K562 (cell line): ENCODE measurements around the gene CCL20. TPM values are rescaled to one million over a fixed set of nuclear protein-coding genes. Genes with fewer than 3 reads are reported as not detected.
"Not testable (repeated sequence)": the region's sequence is repeated elsewhere in the genome, so short reads cannot be mapped to it uniquely, and the experiment has no call there.

Experiments used
- ATAC-seq: fragments of 200-7000 bp; cut with Tn5 transposase; 3 replicates; pipeline ENCODE4 v1.9.1; 2020; ENCODE audit warnings: moderate library complexity
- BruUV-seq: library from RNA; stranded (reverse); fragments of 400-500 nt; replicated peaks from 2 replicates; lab custom pipeline; 2021; lab: Mats Ljungman, UMichigan
- CTCF ChIA-PET: fragments of 300-600 bp; formaldehyde crosslinking; extraction: SDS; loops from one replicate; lab custom pipeline; 2021; ENCODE audit warnings: low intra/inter-chr PET ratio; lab: Yijun Ruan, JAX
- POLR2A ChIA-PET: fragments of 300-600, 350-650 bp; sonication (Branson Sonifier 250); formaldehyde crosslinking; extraction: SDS; loops from one replicate; lab custom pipeline; 2021; ENCODE audit warnings: antibody characterized with exemption, inconsistent platforms; lab: Yijun Ruan, JAX
- DNase-seq, 4 experiments: peaks; one replicate each; pipeline versions ENCODE4 v3.0.0 to v3.0.0-alpha.2; 2011 to 2018; ENCODE audit warnings: low spot score in 3 of 4, mixed read lengths in 3 of 4; ENCODE audit errors: extremely low read depth in 1 of 4
- FAIRE-seq: peaks from 2 replicates; lab custom pipeline; 2011; peaks lifted over from hg19 to GRCh38; lab: Jason Lieb, UNC
- H2AFZ ChIP-seq: 2 replicates; pipeline ENCODE4 v1.6.0; 2011; ENCODE audit warnings: low read depth, low read length, control low read depth, inconsistent platforms
- H3K27ac ChIP-seq: fragments of 200-600 bp; 3 replicates; pipeline ENCODE4 v1.8.0; 2011; ENCODE audit warnings: low read depth, mild to moderate bottlenecking, control low read depth, inconsistent platforms, low read length, moderate library complexity, mixed read lengths; ENCODE audit errors: extremely low read depth
- H3K27me3 ChIP-seq, 2 experiments: fragments of 300-600 bp in 1 of 2; 2 replicates in 1 of 2; 3 replicates in 1 of 2; pipeline versions ENCODE4 v1.6.0 to v1.8.0; 2011; ENCODE audit warnings: inconsistent platforms in 2 of 2, low read length in 2 of 2, mild to moderate bottlenecking in 1 of 2, mixed read lengths in 1 of 2, moderate library complexity in 1 of 2; ENCODE audit not compliant: control insufficient read depth in 2 of 2, insufficient read depth in 2 of 2
- H3K36me3 ChIP-seq: fragments of 300-600 bp; 3 replicates; pipeline ENCODE4 v1.8.0; 2011; ENCODE audit warnings: mild to moderate bottlenecking, low read length, inconsistent platforms; ENCODE audit not compliant: control insufficient read depth, insufficient read depth
- H3K4me1 ChIP-seq, 2 experiments: fragments of 200-600 bp in 1 of 2; replicated peaks in 1 of 2; 2 replicates in 1 of 2; 3 replicates in 1 of 2; pipeline versions ENCODE4 v1.5.1 to v1.8.0; 2011; ENCODE audit warnings: inconsistent platforms in 2 of 2, low read length in 2 of 2, mild to moderate bottlenecking in 1 of 2, mixed read lengths in 1 of 2, moderate library complexity in 1 of 2; ENCODE audit not compliant: control insufficient read depth in 2 of 2, insufficient read depth in 2 of 2
- H3K4me2 ChIP-seq: 2 replicates; pipeline ENCODE4 v1.6.1; 2011; ENCODE audit warnings: low read length, control low read depth, inconsistent platforms, mixed read lengths; ENCODE audit not compliant: insufficient read depth
- H3K4me3 ChIP-seq: fragments of 200-600 bp; sonication (generic), shearing (Covaris generic); 2 replicates; pipeline ENCODE4 v1.5.1; 2016; ENCODE audit warnings: control low read depth, inconsistent platforms
- H3K79me2 ChIP-seq: fragments of 200-600 bp; 3 replicates; pipeline ENCODE4 v1.8.0; 2011; ENCODE audit warnings: low read length, inconsistent platforms; ENCODE audit not compliant: control insufficient read depth, insufficient read depth
- H3K9ac ChIP-seq, 2 experiments: 2 replicates each; pipeline versions ENCODE4 v1.6.0 to v1.6.1; 2011; ENCODE audit warnings: low read depth in 2 of 2, low read length in 2 of 2, control low read depth in 1 of 2, inconsistent platforms in 1 of 2, mild to moderate bottlenecking in 1 of 2, mixed read lengths in 1 of 2; ENCODE audit not compliant: insufficient read depth in 1 of 2
- H3K9me1 ChIP-seq: one replicate; pipeline ENCODE4 v1.6.0; 2011; ENCODE audit warnings: inconsistent platforms, mild to moderate bottlenecking, low read length, moderate library complexity; ENCODE audit not compliant: control insufficient read depth, insufficient read depth
- H3K9me3 ChIP-seq: replicated peaks from 2 replicates; pipeline ENCODE4 v1.5.1; 2011; ENCODE audit warnings: low read depth, low read length, inconsistent platforms; ENCODE audit not compliant: control insufficient read depth, insufficient read depth
- H4K20me1 ChIP-seq: replicated peaks from 2 replicates; pipeline ENCODE4 v1.6.1; 2011; ENCODE audit warnings: low read length, inconsistent platforms, mixed read lengths; ENCODE audit not compliant: control insufficient read depth, insufficient read depth
- CSDE1 ChIP-seq, 2 experiments: fragments of 450-650 bp; IDR thresholded peaks; 2 replicates each; pipeline ENCODE4 v1.6.1; 2016; ENCODE audit warnings: mild to moderate bottlenecking in 1 of 2
- GATAD2B ChIP-seq: fragments of 450-650 bp; IDR thresholded peaks from 2 replicates; pipeline ENCODE4 v1.6.1; 2017; ENCODE audit warnings: mild to moderate bottlenecking, borderline replicate concordance
- GTF2E2 ChIP-seq: fragments of 200-800 bp; sonication (Bioruptor generic); IDR thresholded peaks from 2 replicates; pipeline ENCODE4 v1.6.1; 2016; ENCODE audit warnings: missing genetic modification characterization, missing compliant biosample characterization
- HSF4 ChIP-seq: fragments of 250-450 bp; sonication (Bioruptor Pico); IDR thresholded peaks from 2 replicates; pipeline ENCODE4 v2.1.2; 2022; ENCODE audit warnings: mild to moderate bottlenecking, moderate library complexity, borderline replicate concordance
- IRF2 ChIP-seq: sonication (generic); formaldehyde crosslinking; IDR thresholded peaks from 2 replicates; pipeline ENCODE4 v1.8.1; 2022; ENCODE audit warnings: mild to moderate bottlenecking, missing genetic modification reagents
- MXI1 ChIP-seq: IDR thresholded peaks from 2 replicates; pipeline ENCODE4 v1.6.1; 2011; ENCODE audit warnings: low read depth, mild to moderate bottlenecking, improper control_type of control experiment, low read length
- PHF8 ChIP-seq: fragments of 200-600 bp; sonication (generic); IDR thresholded peaks from 2 replicates; pipeline ENCODE4 v1.6.1; 2012; ENCODE audit warnings: mixed run types, mild to moderate bottlenecking, inconsistent platforms, low read length, moderate library complexity, borderline replicate concordance
- XRCC5 ChIP-seq: fragments of 200-400 bp; formaldehyde crosslinking; IDR thresholded peaks from 2 replicates; pipeline ENCODE4 v1.6.1; 2017; ENCODE audit warnings: low read depth, mild to moderate bottlenecking, low read length
- ZKSCAN1 ChIP-seq: fragments of 150-350 bp; IDR thresholded peaks from 2 replicates; pipeline ENCODE4 v1.6.1; 2016; ENCODE audit warnings: low read depth, low read length
- ZNF23 ChIP-seq: fragments of 250-450 bp; sonication (Bioruptor Pico); IDR thresholded peaks from 2 replicates; pipeline ENCODE4 v1.4.0; 2020; ENCODE audit warnings: mild to moderate bottlenecking
- ZNF239 ChIP-seq: fragments of 250-450 bp; sonication (Bioruptor Pico); IDR thresholded peaks from 2 replicates; pipeline ENCODE4 v1.4.0; 2020; ENCODE audit warnings: mild to moderate bottlenecking
- WGBS: fragments of 100-300 bp; shearing (Covaris generic); methylation state at CpG from one replicate; pipeline ENCODE4 v1.1.6; 2016; ENCODE audit warnings: low coverage, mixed read lengths; ENCODE audit not compliant: insufficient coverage; ENCODE audit errors: missing lambda C conversion rate; 5-methylcytosine and 5-hydroxymethylcytosine counted together
- in situ Hi-C: fragments of 300-500 bp; cut with MboI; formaldehyde crosslinking; loops from 4 replicates; pipeline ENCODE4 v1.15.0; 2018; ENCODE audit warnings: inconsistent platforms, mixed read lengths
- intact Hi-C: fragments of 100-400 bp; cut with micrococcal nuclease; formaldehyde crosslinking; loops from 2 replicates; pipeline ENCODE4 v1.14.2; 2022
- polyA plus RNA-seq, 8 experiments: library from polyadenylated mRNA; depleted of rRNA in 4 of 8; stranded (reverse) in 5 of 8; unstranded in 3 of 8; fragments of >200 nt; fragmentation: Nextera tagmentation in 2 of 8; fragmentation: Illumina TruSeq in 1 of 8; extraction: Ambion mirVana in 2 of 8; extraction: Trizol in 1 of 8; gene quantifications; 2 replicates each; pipeline versions ENCODE4 v1.2.1 to v1.2.3, GENCODE V29; 2011 to 2014; ENCODE audit warnings: inconsistent platforms in 1 of 8, missing spikeins in 1 of 8
- total RNA-seq, 7 experiments: library from RNA; depleted of rRNA in 6 of 7; stranded (reverse); fragments of >200 nt in 6 of 7; fragmentation: Illumina TruSeq in 2 of 7; extraction: Trizol in 2 of 7; gene quantifications; 2 replicates each; pipeline versions ENCODE4 v1.2.1 to v1.2.3, GENCODE V29; 2011 to 2021; ENCODE audit warnings: low replicate concordance in 1 of 7
- TF ChIP-seq, protein P1 (sequence below): sonication (generic); formaldehyde crosslinking; IDR thresholded peaks from 2 replicates; pipeline ENCODE4 v1.8.1; 2023; ENCODE audit warnings: mild to moderate bottlenecking, missing genetic modification reagents
- TF ChIP-seq, protein P2 (sequence below): sonication (generic); formaldehyde crosslinking; IDR thresholded peaks from 2 replicates; pipeline ENCODE4 v1.8.1; 2023; ENCODE audit warnings: mild to moderate bottlenecking, missing genetic modification reagents

Gene CCL20
- total and polyA plus RNA-seq, 9 of the 15 experiments (the other 6 are each of a cell fraction or from before 2014, with no cell fraction given), result 0.29 TPM; not detected in 8

DNA sequence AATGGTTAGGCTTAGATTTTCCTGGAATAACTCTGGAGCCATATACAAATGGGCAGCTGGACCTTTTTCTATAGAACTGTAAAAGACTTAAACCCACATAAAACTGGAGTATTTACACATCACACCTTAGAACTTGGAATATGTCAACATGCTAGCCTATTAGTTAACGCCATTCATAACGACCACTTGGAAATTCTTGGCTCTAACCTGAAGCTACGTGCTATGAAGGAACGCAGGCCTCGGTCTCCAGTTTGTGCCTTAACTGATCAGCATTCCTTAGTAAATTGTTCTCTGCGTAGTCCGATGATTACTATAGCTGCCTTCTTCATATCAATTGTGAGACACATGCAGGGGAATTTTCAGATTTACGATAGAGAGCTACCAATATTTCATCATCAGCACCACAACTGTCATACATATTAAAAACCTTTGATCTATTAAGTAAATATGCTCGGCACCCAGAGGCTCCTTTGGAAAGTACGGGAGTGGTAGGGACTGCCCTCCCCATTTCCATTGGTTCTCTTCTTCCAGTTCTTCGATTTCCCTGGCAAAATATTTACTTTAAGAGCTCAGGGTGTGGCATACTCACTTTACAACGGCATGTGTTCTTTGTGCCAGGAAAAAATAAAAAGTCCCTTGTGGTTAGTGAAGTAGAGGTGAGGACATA, 17.5 kb upstream of the CCL20 start:
- H3K9ac ChIP-seq, result no peak overlapping the region
- FAIRE-seq, result no peak
- no peak for ATAC-seq
- no peaks in the 10 kb centered on the region for H3K79me2 ChIP-seq
- no peaks in the 10 kb centered on the region for H3K9me1 ChIP-seq
- ChIA-PET POLR2A (no interaction called here), CTCF (no interaction called here)
- H2AFZ ChIP-seq, result no peak overlapping the region
- H3K27ac ChIP-seq, result no peak overlapping the region
- no peak overlapping the region for H3K4me3 ChIP-seq
- H3K4me1 ChIP-seq, result no peaks in the 10 kb centered on the region
- no peaks in the 10 kb centered on the region for H3K27me3 ChIP-seq
- intact Hi-C loops (no loop called here), in situ Hi-C loops (no loop called here)
- no TSS peak for BruUV-seq
- H3K4me2 ChIP-seq, result no peak overlapping the region
- TF ChIP-seq IRF2 (CRISPR knock-in tag) (no peak), PHF8 (no peak), ZNF239 (no peak), ZKSCAN1 (no peak), ZNF23 (CRISPR knock-in tag) (no peak), MXI1 (no peak), XRCC5 (no peak), HSF4 (CRISPR knock-in tag) (no peak), GTF2E2 (tag) (no peak), CSDE1 (IDR thresholded peaks at IDR 0.05) (no peak), GATAD2B (no peak)
- TF ChIP-seq, protein P1, sequence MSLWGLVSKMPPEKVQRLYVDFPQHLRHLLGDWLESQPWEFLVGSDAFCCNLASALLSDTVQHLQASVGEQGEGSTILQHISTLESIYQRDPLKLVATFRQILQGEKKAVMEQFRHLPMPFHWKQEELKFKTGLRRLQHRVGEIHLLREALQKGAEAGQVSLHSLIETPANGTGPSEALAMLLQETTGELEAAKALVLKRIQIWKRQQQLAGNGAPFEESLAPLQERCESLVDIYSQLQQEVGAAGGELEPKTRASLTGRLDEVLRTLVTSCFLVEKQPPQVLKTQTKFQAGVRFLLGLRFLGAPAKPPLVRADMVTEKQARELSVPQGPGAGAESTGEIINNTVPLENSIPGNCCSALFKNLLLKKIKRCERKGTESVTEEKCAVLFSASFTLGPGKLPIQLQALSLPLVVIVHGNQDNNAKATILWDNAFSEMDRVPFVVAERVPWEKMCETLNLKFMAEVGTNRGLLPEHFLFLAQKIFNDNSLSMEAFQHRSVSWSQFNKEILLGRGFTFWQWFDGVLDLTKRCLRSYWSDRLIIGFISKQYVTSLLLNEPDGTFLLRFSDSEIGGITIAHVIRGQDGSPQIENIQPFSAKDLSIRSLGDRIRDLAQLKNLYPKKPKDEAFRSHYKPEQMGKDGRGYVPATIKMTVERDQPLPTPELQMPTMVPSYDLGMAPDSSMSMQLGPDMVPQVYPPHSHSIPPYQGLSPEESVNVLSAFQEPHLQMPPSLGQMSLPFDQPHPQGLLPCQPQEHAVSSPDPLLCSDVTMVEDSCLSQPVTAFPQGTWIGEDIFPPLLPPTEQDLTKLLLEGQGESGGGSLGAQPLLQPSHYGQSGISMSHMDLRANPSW (CRISPR knock-in tag), result no peak
- TF ChIP-seq, protein P2, sequence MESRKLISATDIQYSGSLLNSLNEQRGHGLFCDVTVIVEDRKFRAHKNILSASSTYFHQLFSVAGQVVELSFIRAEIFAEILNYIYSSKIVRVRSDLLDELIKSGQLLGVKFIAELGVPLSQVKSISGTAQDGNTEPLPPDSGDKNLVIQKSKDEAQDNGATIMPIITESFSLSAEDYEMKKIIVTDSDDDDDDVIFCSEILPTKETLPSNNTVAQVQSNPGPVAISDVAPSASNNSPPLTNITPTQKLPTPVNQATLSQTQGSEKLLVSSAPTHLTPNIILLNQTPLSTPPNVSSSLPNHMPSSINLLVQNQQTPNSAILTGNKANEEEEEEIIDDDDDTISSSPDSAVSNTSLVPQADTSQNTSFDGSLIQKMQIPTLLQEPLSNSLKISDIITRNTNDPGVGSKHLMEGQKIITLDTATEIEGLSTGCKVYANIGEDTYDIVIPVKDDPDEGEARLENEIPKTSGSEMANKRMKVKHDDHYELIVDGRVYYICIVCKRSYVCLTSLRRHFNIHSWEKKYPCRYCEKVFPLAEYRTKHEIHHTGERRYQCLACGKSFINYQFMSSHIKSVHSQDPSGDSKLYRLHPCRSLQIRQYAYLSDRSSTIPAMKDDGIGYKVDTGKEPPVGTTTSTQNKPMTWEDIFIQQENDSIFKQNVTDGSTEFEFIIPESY, result no peak
- no peaks in the 10 kb centered on the region for H4K20me1 ChIP-seq
- WGBS, result 0% methylated on average over 12 of the region's 12 CpGs
- H3K36me3 ChIP-seq, result no peaks in the 10 kb centered on the region
- DNase-seq, result no peak
- H3K9me3 ChIP-seq, result no peaks in the 10 kb centered on the region

DNA sequence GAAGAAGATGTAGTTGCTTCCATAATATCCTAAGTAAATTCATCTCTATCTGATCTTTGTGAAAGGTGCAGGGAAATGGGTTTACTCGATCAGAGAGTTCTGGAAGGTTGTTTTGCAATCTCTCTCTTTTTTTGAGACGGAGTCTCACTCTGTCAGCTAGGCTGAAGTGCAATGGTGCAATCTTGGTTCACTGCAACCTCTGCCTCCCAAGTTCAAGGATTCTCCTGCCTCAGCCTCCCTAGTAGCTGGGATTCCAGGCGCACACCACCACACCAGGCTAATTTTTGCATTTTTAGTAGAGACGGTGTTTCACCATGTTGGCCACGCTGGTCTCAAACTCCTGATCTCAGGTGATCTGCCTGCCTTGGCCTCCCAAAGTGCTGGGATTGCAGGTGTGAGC, 16.9 kb upstream of the CCL20 start:
- CTCF ChIA-PET, H3K27me3 ChIP-seq, BruUV-seq, H3K4me1 ChIP-seq, H3K9me3 ChIP-seq, POLR2A ChIA-PET, FAIRE-seq, H3K79me2 ChIP-seq, in situ Hi-C loops, H2AFZ ChIP-seq, H3K4me2 ChIP-seq, H4K20me1 ChIP-seq, H3K9me1 ChIP-seq, intact Hi-C loops, H3K4me3 ChIP-seq, H3K27ac ChIP-seq, H3K36me3 ChIP-seq, H3K9ac ChIP-seq, DNase-seq, ATAC-seq: not testable (repeated sequence)
- 0% methylated on average over 5 of the region's 5 CpGs for WGBS
